ENCODE data around the gene TMEM233. TPM values are rescaled to one million over a fixed set of nuclear protein-coding genes. Genes with fewer than 3 reads are reported as not detected.

The TMEM233 gene
- polyA plus RNA-seq, 1 of the 3 experiments (the other 2 are of a cell fraction) = 2.6 TPM

DNA sequence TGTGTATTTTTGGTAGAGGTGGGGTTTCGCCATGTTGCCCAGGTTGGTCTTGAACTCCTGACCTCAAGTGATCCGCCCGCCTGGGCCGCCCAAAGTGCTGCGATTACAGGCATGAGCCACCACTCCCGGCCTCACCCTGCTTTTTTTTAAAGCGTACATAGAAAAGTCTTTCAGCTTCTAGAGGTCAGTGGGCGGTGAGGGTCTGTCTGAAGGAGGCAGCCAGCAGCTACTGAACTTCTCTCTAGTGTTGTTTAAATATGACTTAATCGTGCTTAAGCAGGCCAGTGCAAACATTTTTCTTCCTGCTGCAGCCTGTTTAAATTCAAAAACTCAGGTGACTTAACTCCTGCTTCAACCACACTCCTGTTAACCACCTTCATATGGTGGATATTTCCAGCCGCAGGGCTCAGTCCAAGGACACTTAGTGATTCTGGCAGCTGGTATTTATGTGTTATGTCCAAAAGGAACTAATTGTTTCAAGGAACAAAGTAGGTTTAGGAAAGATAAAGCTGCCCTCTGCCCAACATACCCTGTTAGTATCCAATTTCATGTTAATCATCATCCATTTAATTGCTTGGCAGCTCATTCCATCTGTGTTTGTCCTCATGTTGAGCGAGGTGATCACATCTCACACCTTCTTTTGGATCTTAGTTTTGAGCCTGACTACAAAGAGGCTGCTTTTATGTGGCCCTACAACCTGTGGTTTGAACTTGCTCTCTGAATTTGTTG lies 76.3 kb downstream of the TMEM233 start (continued):
- TF ChIP-seq, protein P1, sequence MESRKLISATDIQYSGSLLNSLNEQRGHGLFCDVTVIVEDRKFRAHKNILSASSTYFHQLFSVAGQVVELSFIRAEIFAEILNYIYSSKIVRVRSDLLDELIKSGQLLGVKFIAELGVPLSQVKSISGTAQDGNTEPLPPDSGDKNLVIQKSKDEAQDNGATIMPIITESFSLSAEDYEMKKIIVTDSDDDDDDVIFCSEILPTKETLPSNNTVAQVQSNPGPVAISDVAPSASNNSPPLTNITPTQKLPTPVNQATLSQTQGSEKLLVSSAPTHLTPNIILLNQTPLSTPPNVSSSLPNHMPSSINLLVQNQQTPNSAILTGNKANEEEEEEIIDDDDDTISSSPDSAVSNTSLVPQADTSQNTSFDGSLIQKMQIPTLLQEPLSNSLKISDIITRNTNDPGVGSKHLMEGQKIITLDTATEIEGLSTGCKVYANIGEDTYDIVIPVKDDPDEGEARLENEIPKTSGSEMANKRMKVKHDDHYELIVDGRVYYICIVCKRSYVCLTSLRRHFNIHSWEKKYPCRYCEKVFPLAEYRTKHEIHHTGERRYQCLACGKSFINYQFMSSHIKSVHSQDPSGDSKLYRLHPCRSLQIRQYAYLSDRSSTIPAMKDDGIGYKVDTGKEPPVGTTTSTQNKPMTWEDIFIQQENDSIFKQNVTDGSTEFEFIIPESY (IDR thresholded peaks at IDR 0.05; ENCODE audit: borderline replicate concordance, low read depth) = no peak
- TF ChIP-seq MXI1 (IDR thresholded peaks at IDR 0.05; ENCODE audit: low read depth, low read length) (no peak), SIN3A (IDR thresholded peaks at IDR 0.05; ENCODE audit: borderline replicate concordance, low read depth, low read length) (no peak), ELF1 (IDR thresholded peaks at IDR 0.05) (no peak), NRF1 (IDR thresholded peaks at IDR 0.05; ENCODE audit: low read depth, low read length) (no peak)

- peaks cover 4% of the 10 kb centered on the region for H3F3A ChIP-seq (replicated peaks; ENCODE audit: insufficient read depth)
- ChIA-PET POLR2A (no interaction called here), CTCF (interaction anchor here (1.4 kb wide), 1 partner anchor 18 kb away, joined by 3 read pairs; no protein-coding TSS in a partner anchor)
- H4K20me1 ChIP-seq (ENCODE audit: insufficient read depth) = no peaks in the 10 kb centered on the region
- TF ChIP-seq, protein P2, sequence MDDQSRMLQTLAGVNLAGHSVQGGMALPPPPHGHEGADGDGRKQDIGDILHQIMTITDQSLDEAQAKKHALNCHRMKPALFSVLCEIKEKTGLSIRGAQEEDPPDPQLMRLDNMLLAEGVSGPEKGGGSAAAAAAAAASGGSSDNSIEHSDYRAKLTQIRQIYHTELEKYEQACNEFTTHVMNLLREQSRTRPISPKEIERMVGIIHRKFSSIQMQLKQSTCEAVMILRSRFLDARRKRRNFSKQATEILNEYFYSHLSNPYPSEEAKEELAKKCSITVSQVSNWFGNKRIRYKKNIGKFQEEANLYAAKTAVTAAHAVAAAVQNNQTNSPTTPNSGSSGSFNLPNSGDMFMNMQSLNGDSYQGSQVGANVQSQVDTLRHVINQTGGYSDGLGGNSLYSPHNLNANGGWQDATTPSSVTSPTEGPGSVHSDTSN (IDR thresholded peaks at IDR 0.05) = no peak
- TF ChIP-seq TCF12 (IDR thresholded peaks at IDR 0.05) (no peak), NRF1 (IDR thresholded peaks at IDR 0.05; ENCODE audit: low read depth, low read length) (no peak), NFIC (IDR thresholded peaks at IDR 0.05; ENCODE audit: borderline replicate concordance) (no peak), USF1 (IDR thresholded peaks at IDR 0.05; ENCODE audit: borderline replicate concordance, low read depth) (no peak), SIN3A (IDR thresholded peaks at IDR 0.05; ENCODE audit: borderline replicate concordance, low read depth, low read length) (no peak), GABPA (IDR thresholded peaks at IDR 0.05; ENCODE audit: low read depth) (no peak), RCOR1 (IDR thresholded peaks at IDR 0.05; ENCODE audit: low read length) (no peak), SMC3 (IDR thresholded peaks at IDR 0.05; ENCODE audit: low read depth, low read length) (no peak), CHD2 (IDR thresholded peaks at IDR 0.05; ENCODE audit: low read length, partially characterized antibody) (no peak), IRF3 (IDR thresholded peaks at IDR 0.05; ENCODE audit: low read depth, low read length) (no peak), JUND (IDR thresholded peaks at IDR 0.05) (no peak), USF2 (IDR thresholded peaks at IDR 0.05; ENCODE audit: borderline replicate concordance, low read depth, low read length) (no peak), FOXJ3 (CRISPR knock-in tag; IDR thresholded peaks at IDR 0.05) (no peak), GATA2 (CRISPR knock-in tag; IDR thresholded peaks at IDR 0.05) (no peak), RAD21 (IDR thresholded peaks at IDR 0.05; ENCODE audit: low read length) (no peak), YY1 (IDR thresholded peaks at IDR 0.05; ENCODE audit: low read depth) (no peak), MXI1 (IDR thresholded peaks at IDR 0.05; ENCODE audit: low read depth, low read length) (no peak)
- TF ChIP-seq, protein P3, sequence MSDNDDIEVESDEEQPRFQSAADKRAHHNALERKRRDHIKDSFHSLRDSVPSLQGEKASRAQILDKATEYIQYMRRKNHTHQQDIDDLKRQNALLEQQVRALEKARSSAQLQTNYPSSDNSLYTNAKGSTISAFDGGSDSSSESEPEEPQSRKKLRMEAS (IDR thresholded peaks at IDR 0.05; ENCODE audit: low read depth) = no peak
- TF ChIP-seq, protein P1 (IDR thresholded peaks at IDR 0.05; ENCODE audit: borderline replicate concordance, low read depth) = no peak
- H3K9ac ChIP-seq = no peak overlapping the region
- H3K27ac ChIP-seq (ENCODE audit: low read depth in 2 of 2, low read length in 1 of 2) = no peak overlapping the region
- 93% methylated on average over 3 of the region's 3 CpGs for WGBS (ENCODE audit: low lambda C conversion rate)
- H3K79me2 ChIP-seq (ENCODE audit: insufficient read depth) = peaks cover 60% of the 10 kb centered on the region
- no peak overlapping the region for H2AFZ ChIP-seq (ENCODE audit: low read depth)
- H3K9me3 ChIP-seq = no peaks in the 10 kb centered on the region
- H3K9me2 ChIP-seq = no peaks in the 10 kb centered on the region
- H3K36me3 ChIP-seq (replicated peaks in 1 of 2; ENCODE audit: control insufficient read depth in 1 of 2, insufficient read depth in 2 of 2, low read length in 1 of 2) = peaks cover 42 to 60% of the 10 kb centered on the region in 2 experiments
- no peak overlapping the region for H3K4me3 ChIP-seq (ENCODE audit: low read depth in 2 of 2, low read length in 1 of 2)
- DNase-seq = no peak
- peaks cover 3 to 6% of the 10 kb centered on the region in 2 experiments; a peak in 3 of 4 replicates for H3K4me1 ChIP-seq (ENCODE audit: control insufficient read depth in 1 of 2, insufficient read depth in 2 of 2, low read depth in 1 of 2, low read length in 1 of 2)
- H3K4me2 ChIP-seq = 0 out of 2 replicates have a peak overlapping the region, but pooled peaks have one; percentile 2
- H3K27me3 ChIP-seq (ENCODE audit: insufficient read depth) = no peaks in the 10 kb centered on the region
Observed at GRCh38 chr12:119671070-119671469, 77.5 kb downstream of the TMEM233 start.
